Adrenal gland (tissue), 5 donors: ENCODE data around the gene ADAMTS16.

ENCODE experiments used
- POLR2A ChIP-seq, 2 donors: fragments of 450-650 bp; IDR thresholded peaks; one replicate each; pipeline ENCODE4 v1.6.1; 2017; ENCODE audit warnings: antibody characterized with exemption in 2 of 2, mild to moderate bottlenecking in 2 of 2, moderate library complexity in 1 of 2
- TF ChIP-seq, protein P1 (sequence below), 6 experiments: fragments of 450-650 bp in 4 of 6; fragments of 200-600 bp in 2 of 6; sonication (generic) in 1 of 6; IDR thresholded peaks; 1 replicate in 5 of 6; 2 replicates in 1 of 6; pipeline versions ENCODE4 v1.5.1 to v1.8.0; 2016 to 2021; ENCODE audit warnings: antibody characterized with exemption in 6 of 6, mild to moderate bottlenecking in 2 of 6, moderate library complexity in 1 of 6
- donor health status: DM: no; HTN: no; CAD: no.

DNA sequence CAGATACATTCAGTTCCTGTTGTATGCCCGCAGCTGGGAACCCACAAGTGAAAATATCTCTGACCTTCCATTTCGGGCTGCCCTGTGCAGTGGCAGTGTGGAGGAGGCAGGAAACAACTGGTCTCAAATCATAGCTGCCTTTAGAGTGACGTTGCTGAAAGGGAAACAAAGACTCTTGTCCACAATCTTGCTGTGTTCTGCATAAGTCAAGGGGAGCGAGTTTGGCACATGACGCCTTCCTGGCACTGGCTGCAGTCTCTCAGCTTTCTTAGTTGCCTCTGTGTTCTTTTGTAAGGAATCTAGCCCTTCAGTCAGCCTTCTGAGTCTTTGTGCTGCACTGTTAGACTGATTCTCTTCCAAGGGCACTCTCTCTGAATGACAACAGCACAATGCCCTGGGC is 24.0 kb downstream of the ADAMTS16 start:
- TF ChIP-seq, protein P1, sequence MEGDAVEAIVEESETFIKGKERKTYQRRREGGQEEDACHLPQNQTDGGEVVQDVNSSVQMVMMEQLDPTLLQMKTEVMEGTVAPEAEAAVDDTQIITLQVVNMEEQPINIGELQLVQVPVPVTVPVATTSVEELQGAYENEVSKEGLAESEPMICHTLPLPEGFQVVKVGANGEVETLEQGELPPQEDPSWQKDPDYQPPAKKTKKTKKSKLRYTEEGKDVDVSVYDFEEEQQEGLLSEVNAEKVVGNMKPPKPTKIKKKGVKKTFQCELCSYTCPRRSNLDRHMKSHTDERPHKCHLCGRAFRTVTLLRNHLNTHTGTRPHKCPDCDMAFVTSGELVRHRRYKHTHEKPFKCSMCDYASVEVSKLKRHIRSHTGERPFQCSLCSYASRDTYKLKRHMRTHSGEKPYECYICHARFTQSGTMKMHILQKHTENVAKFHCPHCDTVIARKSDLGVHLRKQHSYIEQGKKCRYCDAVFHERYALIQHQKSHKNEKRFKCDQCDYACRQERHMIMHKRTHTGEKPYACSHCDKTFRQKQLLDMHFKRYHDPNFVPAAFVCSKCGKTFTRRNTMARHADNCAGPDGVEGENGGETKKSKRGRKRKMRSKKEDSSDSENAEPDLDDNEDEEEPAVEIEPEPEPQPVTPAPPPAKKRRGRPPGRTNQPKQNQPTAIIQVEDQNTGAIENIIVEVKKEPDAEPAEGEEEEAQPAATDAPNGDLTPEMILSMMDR (IDR thresholded peaks at IDR 0.05), result no peak
- TF ChIP-seq POLR2A (IDR thresholded peaks at IDR 0.05), result no peak
